ENCODE measurements around the gene ARPC1A. TPM values are rescaled to one million over a fixed set of nuclear protein-coding genes. Genes with fewer than 3 reads are reported as not detected.

The ARPC1A gene
- total RNA-seq, 2 experiments from 2014 or later: 71.8 to 108 TPM

DNA sequence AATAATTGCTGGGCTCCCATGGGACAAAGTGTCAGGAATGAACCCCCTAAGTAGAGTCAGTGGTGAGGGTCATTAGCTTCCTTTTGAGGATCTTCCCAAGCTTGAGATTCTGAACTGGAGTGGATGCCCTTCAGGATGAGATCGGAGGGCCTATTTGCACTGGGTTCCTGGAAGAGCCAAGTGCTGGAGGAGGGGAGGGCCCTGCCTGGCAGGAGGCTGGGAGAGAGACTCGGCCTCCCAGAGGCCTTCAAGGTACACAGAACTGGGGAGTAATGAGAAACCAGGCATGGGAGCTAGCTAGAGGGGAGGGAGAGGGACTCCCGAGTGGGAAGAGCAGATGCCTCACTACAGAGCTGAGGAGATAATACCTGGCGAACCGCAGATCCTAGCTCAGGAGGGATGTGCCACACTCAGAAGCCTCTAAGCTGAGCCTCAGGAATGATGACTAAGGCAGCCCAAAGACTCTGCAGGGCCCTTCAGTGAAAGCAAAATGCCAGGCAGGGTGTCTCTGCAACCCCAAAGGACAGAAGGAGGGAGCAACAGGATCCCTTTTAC is 73.3 kb downstream of the ARPC1A start:
- Histone ChIP-seq H3K4me1 (ENCODE audit: insufficient read depth, low read length, poor library complexity, severe bottlenecking) (no peaks in the 10 kb centered on the region), H3K36me3 (ENCODE audit: insufficient read depth, low read length) (peaks cover 96% of the 10 kb centered on the region), H4K20me1 (ENCODE audit: insufficient read depth, low read length) (peaks cover 6% of the 10 kb centered on the region), H3K9me3 (ENCODE audit: low read length) (no peaks in the 10 kb centered on the region), H3K79me2 (ENCODE audit: insufficient read depth, low read depth, low read length) (no peaks in the 10 kb centered on the region), H3K4me3 (ENCODE audit: low read depth, low read length, poor library complexity, severe bottlenecking) (no peak overlapping the region), H3K4me2 (ENCODE audit: low read length) (no peak overlapping the region), H2AFZ (ENCODE audit: low read length) (no peak overlapping the region), H3K9me2 (ENCODE audit: insufficient read depth, low read length) (no peaks in the 10 kb centered on the region), H3K27ac (ENCODE audit: low read depth, low read length, poor library complexity, severe bottlenecking) (no peak overlapping the region)
- intact Hi-C loops (cut with micrococcal nuclease; ENCODE audit: unreplicated experiment): no loop called here
- ChIA-PET CTCF (ENCODE audit: unreplicated experiment) (no interaction called here), POLR2A (interaction anchor here (0.8 kb wide), 1 partner anchor 10 kb away, joined by 3 read pairs; the partner anchor contains the start of genes BUD31 and PDAP1)
- BruUV-seq (replicated peaks): no TSS peak
- no peak for DNase-seq (ENCODE audit: low spot score)
- TF ChIP-seq, protein P1, sequence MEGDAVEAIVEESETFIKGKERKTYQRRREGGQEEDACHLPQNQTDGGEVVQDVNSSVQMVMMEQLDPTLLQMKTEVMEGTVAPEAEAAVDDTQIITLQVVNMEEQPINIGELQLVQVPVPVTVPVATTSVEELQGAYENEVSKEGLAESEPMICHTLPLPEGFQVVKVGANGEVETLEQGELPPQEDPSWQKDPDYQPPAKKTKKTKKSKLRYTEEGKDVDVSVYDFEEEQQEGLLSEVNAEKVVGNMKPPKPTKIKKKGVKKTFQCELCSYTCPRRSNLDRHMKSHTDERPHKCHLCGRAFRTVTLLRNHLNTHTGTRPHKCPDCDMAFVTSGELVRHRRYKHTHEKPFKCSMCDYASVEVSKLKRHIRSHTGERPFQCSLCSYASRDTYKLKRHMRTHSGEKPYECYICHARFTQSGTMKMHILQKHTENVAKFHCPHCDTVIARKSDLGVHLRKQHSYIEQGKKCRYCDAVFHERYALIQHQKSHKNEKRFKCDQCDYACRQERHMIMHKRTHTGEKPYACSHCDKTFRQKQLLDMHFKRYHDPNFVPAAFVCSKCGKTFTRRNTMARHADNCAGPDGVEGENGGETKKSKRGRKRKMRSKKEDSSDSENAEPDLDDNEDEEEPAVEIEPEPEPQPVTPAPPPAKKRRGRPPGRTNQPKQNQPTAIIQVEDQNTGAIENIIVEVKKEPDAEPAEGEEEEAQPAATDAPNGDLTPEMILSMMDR (conservative IDR thresholded peaks at IDR 0.05; ENCODE audit: low read length): no peak
- TF ChIP-seq EZH2phosphoT487 (IDR thresholded peaks at IDR 0.05; ENCODE audit: borderline replicate concordance, low read depth, low read length): no peak

DNA sequence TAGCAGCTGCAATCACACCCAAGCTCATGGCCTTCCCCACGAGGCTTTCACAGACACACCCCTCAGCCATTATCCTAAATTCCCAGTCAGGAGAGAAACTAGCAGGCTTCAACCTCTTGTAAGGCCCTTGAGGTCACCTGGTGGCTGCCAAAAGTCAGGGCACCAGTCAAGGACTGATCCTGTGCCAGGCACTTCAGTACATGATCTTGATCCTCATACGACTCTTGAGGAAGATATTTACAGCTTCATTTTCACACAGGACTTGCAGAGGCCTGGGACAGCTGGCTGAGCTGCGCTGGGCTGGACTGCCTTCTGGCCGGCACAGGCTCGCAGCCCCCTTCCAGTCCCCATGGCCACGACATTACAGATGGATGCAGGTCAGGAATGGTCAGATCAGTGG is 73.9 kb downstream of the ARPC1A start:
- no peaks in the 10 kb centered on the region for H3K9me2 ChIP-seq (ENCODE audit: insufficient read depth, low read length)
- no peak overlapping the region for H2AFZ ChIP-seq (ENCODE audit: low read length)
- H3K27ac ChIP-seq (ENCODE audit: low read depth, low read length, poor library complexity, severe bottlenecking): no peak overlapping the region
- H3K9me3 ChIP-seq (ENCODE audit: low read length): no peaks in the 10 kb centered on the region
- BruUV-seq (replicated peaks): no TSS peak
- no peaks in the 10 kb centered on the region for H3K4me1 ChIP-seq (ENCODE audit: insufficient read depth, low read length, poor library complexity, severe bottlenecking)
- intact Hi-C loops (cut with micrococcal nuclease; ENCODE audit: unreplicated experiment): no loop called here
- H3K4me3 ChIP-seq (ENCODE audit: low read depth, low read length, poor library complexity, severe bottlenecking): no peak overlapping the region
- ChIA-PET CTCF (ENCODE audit: unreplicated experiment) (no interaction called here), POLR2A (interaction anchor here (1.4 kb wide), 1 partner anchor 98 kb away, joined by 3 read pairs; no protein-coding TSS in a partner anchor)
- no peaks in the 10 kb centered on the region for H3K79me2 ChIP-seq (ENCODE audit: insufficient read depth, low read depth, low read length)
- TF ChIP-seq EZH2phosphoT487 (IDR thresholded peaks at IDR 0.05; ENCODE audit: borderline replicate concordance, low read depth, low read length): no peak
- TF ChIP-seq, protein P1 (conservative IDR thresholded peaks at IDR 0.05; ENCODE audit: low read length): no peak
- H3K36me3 ChIP-seq (ENCODE audit: insufficient read depth, low read length): peaks cover 96% of the 10 kb centered on the region
- no peak overlapping the region for H3K4me2 ChIP-seq (ENCODE audit: low read length)
- DNase-seq (ENCODE audit: low spot score): no peak
- peaks cover 5% of the 10 kb centered on the region for H4K20me1 ChIP-seq (ENCODE audit: insufficient read depth, low read length)

- Histone ChIP-seq H3K9me2 (ENCODE audit: insufficient read depth, low read length) (no peaks in the 10 kb centered on the region), H3K27ac (ENCODE audit: low read depth, low read length, poor library complexity, severe bottlenecking) (no peak overlapping the region), H3K9me3 (ENCODE audit: low read length) (no peaks in the 10 kb centered on the region), H3K4me3 (ENCODE audit: low read depth, low read length, poor library complexity, severe bottlenecking) (no peak overlapping the region), H2AFZ (ENCODE audit: low read length) (no peak overlapping the region), H4K20me1 (ENCODE audit: insufficient read depth, low read length) (peaks cover 10% of the 10 kb centered on the region; the same call in 1 of the 2 replicates), H3K36me3 (ENCODE audit: insufficient read depth, low read length) (peaks cover 77% of the 10 kb centered on the region), H3K79me2 (ENCODE audit: insufficient read depth, low read depth, low read length) (peaks cover 30% of the 10 kb centered on the region), H3K4me2 (ENCODE audit: low read length) (no peak overlapping the region), H3K4me1 (ENCODE audit: insufficient read depth, low read length, poor library complexity, severe bottlenecking) (peaks cover 20% of the 10 kb centered on the region)
- POLR2A ChIA-PET: interaction anchor here (0.6 to 0.7 kb wide), 5 partner anchors 12 to 853 kb away, joined by 4 to 5 read pairs (median 4); no protein-coding TSS in a partner anchor
- no TSS peak for BruUV-seq (replicated peaks)
- intact Hi-C loops (cut with micrococcal nuclease; ENCODE audit: unreplicated experiment): no loop called here
- CTCF ChIA-PET (ENCODE audit: unreplicated experiment): no interaction called here
- TF ChIP-seq, protein P1 (conservative IDR thresholded peaks at IDR 0.05; ENCODE audit: low read length): no peak
- no peak for TF ChIP-seq EZH2phosphoT487 (IDR thresholded peaks at IDR 0.05; ENCODE audit: borderline replicate concordance, low read depth, low read length)
- no peak for DNase-seq (ENCODE audit: low spot score)
Observed at GRCh38 chr7:99402854-99403253, 77.2 kb downstream of the ARPC1A start.
